ENCODE measurements around the gene CALHM6. TPM values are rescaled to one million over a fixed set of nuclear protein-coding genes. Genes with fewer than 3 reads are reported as not detected.

The CALHM6 gene
- total and polyA plus RNA-seq, 12 donors = 1.1 to 55.3 (median 6.5) TPM

DNA sequence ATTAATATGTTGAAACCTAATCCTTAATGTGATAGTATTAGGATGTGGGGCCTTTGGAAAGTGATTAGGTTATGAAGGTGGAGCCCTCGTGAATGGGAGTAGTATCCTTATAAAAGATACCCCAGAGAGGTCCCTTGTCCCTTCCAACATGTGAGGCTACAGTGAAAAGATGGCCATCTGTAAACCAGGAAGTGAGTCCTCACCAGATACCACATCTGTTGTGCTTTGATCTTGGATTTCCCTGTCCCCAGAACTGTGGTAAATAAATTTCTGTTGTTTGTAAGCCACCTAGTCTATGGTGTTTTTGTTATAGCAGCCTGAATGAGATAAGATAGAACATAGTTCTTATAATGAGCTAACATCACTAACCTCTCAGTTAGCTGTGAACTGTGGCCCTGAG, 16.6 kb upstream of the CALHM6 start:
- intact Hi-C loops (cut with DNase I) = no loop called here
- H3K27me3 ChIP-seq = no peaks in the 10 kb centered on the region
- 81 to 100% (median 93%) methylated on average over 1 of the region's 1 CpG for WGBS, 4 donors
- DNase-seq = no peak
- no peaks in the 10 kb centered on the region for H3K36me3 ChIP-seq (replicated peaks in 1 of 2)
- H3K4me1 ChIP-seq (replicated peaks in 1 of 2) = peaks cover 3 to 16% of the 10 kb centered on the region in 2 donors
- TF ChIP-seq POLR2A (IDR thresholded peaks at IDR 0.05) = no peak
- TF ChIP-seq, protein P1, sequence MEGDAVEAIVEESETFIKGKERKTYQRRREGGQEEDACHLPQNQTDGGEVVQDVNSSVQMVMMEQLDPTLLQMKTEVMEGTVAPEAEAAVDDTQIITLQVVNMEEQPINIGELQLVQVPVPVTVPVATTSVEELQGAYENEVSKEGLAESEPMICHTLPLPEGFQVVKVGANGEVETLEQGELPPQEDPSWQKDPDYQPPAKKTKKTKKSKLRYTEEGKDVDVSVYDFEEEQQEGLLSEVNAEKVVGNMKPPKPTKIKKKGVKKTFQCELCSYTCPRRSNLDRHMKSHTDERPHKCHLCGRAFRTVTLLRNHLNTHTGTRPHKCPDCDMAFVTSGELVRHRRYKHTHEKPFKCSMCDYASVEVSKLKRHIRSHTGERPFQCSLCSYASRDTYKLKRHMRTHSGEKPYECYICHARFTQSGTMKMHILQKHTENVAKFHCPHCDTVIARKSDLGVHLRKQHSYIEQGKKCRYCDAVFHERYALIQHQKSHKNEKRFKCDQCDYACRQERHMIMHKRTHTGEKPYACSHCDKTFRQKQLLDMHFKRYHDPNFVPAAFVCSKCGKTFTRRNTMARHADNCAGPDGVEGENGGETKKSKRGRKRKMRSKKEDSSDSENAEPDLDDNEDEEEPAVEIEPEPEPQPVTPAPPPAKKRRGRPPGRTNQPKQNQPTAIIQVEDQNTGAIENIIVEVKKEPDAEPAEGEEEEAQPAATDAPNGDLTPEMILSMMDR (IDR thresholded peaks at IDR 0.05) = no peak
- H3K4me3 ChIP-seq = no peak overlapping the region
- H3K27ac ChIP-seq = no peak overlapping the region
- no peaks in the 10 kb centered on the region for H3K9me3 ChIP-seq (replicated peaks in 1 of 3)

DNA sequence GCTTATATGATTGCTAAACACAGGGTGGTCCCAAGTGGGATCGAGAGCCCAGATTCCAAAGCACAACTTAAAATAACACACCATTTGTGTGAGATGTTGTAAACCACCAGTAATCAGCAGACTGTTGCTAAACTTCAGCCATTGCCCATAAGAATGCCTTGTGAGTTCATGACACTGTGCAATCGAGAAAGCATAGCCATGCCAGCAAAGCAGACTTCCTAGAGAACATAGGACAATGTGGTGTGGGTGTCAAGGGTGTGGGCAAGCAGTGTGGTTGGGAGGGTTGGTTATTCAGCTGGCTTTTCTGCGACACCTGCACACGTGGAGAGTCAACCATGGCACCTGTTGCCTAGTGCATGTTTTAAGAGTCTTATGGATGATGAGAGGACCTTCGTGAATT, 16.1 kb upstream of the CALHM6 start:
- intact Hi-C loops (cut with DNase I) = no loop called here
- peaks cover 3 to 16% of the 10 kb centered on the region in 2 donors for H3K4me1 ChIP-seq (replicated peaks in 1 of 2)
- no peak overlapping the region for H3K4me3 ChIP-seq
- no peak overlapping the region for H3K27ac ChIP-seq
- H3K9me3 ChIP-seq (replicated peaks in 1 of 3) = no peaks in the 10 kb centered on the region
- DNase-seq = no peak
- WGBS, 4 donors = 54 to 69% (median 61%) methylated on average over 5 of the region's 5 CpGs
- H3K36me3 ChIP-seq (replicated peaks in 1 of 2) = no peaks in the 10 kb centered on the region
- TF ChIP-seq POLR2A (IDR thresholded peaks at IDR 0.05) = no peak
- TF ChIP-seq, protein P1 (IDR thresholded peaks at IDR 0.05) = no peak
- no peaks in the 10 kb centered on the region for H3K27me3 ChIP-seq

DNA sequence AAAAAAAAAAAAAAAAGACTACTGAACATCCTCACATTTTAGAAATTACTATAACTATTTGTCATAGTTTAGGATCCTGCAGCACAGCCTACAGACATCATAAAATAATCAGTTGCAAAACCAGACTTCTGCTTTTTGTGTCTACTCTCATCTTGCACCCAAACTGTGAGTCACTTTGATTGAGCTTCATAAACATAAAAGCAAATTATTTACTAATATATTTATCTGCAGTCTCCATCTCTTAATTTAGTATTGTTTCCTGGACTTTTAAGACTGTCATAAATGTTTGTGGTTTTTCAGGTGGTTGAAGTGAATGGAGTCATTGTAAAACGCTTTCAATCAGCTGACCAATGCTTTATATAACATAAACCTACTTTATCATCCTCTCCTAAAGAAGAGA, 14.8 kb upstream of the CALHM6 start:
- Histone ChIP-seq H3K9me3 (replicated peaks in 1 of 3) (no peaks in the 10 kb centered on the region), H3K36me3 (replicated peaks in 1 of 2) (no peaks in the 10 kb centered on the region), H3K4me3 (no peak overlapping the region), H3K4me1 (replicated peaks in 1 of 2) (peaks cover 3 to 16% of the 10 kb centered on the region in 2 donors), H3K27me3 (no peaks in the 10 kb centered on the region), H3K27ac (no peak overlapping the region)
- 76 to 87% (median 81%) methylated on average over 1 of the region's 1 CpG for WGBS, 4 donors
- TF ChIP-seq, protein P1 (IDR thresholded peaks at IDR 0.05) = no peak
- no peak for TF ChIP-seq POLR2A (IDR thresholded peaks at IDR 0.05)
- DNase-seq = no peak
- intact Hi-C loops (cut with DNase I) = no loop called here

DNA sequence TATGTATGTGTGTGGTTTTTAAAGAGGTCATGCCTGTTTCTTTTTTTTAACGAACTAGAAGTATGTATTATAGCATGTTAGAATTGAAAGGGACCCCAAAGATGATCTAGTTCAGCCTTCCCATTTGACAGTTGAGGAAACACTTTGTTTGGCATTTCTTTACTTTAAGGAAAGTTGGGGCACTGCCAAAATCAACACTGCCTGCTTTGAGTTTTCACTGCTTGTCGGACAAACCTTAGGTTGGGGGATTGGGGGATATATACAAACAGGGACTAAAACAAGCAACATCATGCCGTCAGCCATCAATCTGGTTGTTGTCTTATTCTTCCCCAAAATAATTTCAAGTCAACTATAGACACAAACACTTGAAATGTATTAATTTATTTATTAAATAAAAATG, 14.1 kb upstream of the CALHM6 start:
- intact Hi-C loops (cut with DNase I) = no loop called here
- no peaks in the 10 kb centered on the region for H3K9me3 ChIP-seq (replicated peaks in 1 of 3)
- 48 to 64% (median 56%) methylated on average over 3 of the region's 3 CpGs for WGBS, 4 donors
- peaks cover 3 to 16% of the 10 kb centered on the region in 2 donors for H3K4me1 ChIP-seq (replicated peaks in 1 of 2)
- H3K27me3 ChIP-seq = no peaks in the 10 kb centered on the region
- H3K4me3 ChIP-seq = no peak overlapping the region
- no peak for DNase-seq
- H3K27ac ChIP-seq = peak overlapping the region in 1 of 5 donors; percentile 53
- TF ChIP-seq, protein P1 (IDR thresholded peaks at IDR 0.05) = no peak
- TF ChIP-seq POLR2A (IDR thresholded peaks at IDR 0.05) = no peak
- no peaks in the 10 kb centered on the region for H3K36me3 ChIP-seq (replicated peaks in 1 of 2)
